Uterus (tissue), 4 donors: ENCODE results near the gene C13orf46. TPM values are rescaled to one million over a fixed set of nuclear protein-coding genes. Genes with fewer than 3 reads are reported as not detected.

ENCODE experiments used
- DNase-seq, 2 donors: peaks; one replicate each; pipeline ENCODE4 v3.0.0-alpha.2; 2019 to 2020
- H3K27ac ChIP-seq, 2 donors: fragments of 200-600 bp; sonication (generic); 1 replicate in 1 of 2; 2 replicates in 1 of 2; pipeline ENCODE4 v1.5.1; 2016 to 2018
- H3K27me3 ChIP-seq, 2 donors: fragments of 200-600 bp; sonication (generic); one replicate each; pipeline ENCODE4 v1.5.1; 2018 to 2019; ENCODE audit warnings: control low read depth in 1 of 2
- H3K36me3 ChIP-seq, 2 donors: fragments of 200-600 bp; sonication (generic); one replicate each; pipeline ENCODE4 v1.5.1; 2019; ENCODE audit warnings: control low read depth in 1 of 2
- H3K4me1 ChIP-seq, 2 donors: fragments of 200-600 bp; sonication (generic); one replicate each; pipeline ENCODE4 v1.5.1; 2018 to 2019; ENCODE audit warnings: control low read depth in 1 of 2
- H3K4me3 ChIP-seq, 2 donors: fragments of 200-600 bp; sonication (generic); 1 replicate in 1 of 2; 2 replicates in 1 of 2; pipeline ENCODE4 v1.5.1; 2018 to 2019; ENCODE audit warnings: mild to moderate bottlenecking in 1 of 2
- H3K9me3 ChIP-seq, 2 donors: fragments of 200-600 bp; sonication (generic); one replicate each; pipeline ENCODE4 v1.5.1; 2019; ENCODE audit warnings: control low read depth in 1 of 2
- CTCF ChIP-seq, 4 experiments: fragments of 200-600 bp in 2 of 4; fragments of 450-650 bp in 2 of 4; sonication (generic) in 2 of 4; IDR thresholded peaks; one replicate each; pipeline ENCODE4 v1.5.1; 2016 to 2019; ENCODE audit warnings: antibody characterized with exemption in 4 of 4, mild to moderate bottlenecking in 2 of 4, moderate library complexity in 1 of 4
- POLR2A ChIP-seq, 2 donors: fragments of 450-650 bp; IDR thresholded peaks; one replicate each; pipeline ENCODE4 v1.6.1; 2016; ENCODE audit warnings: antibody characterized with exemption in 2 of 2, mild to moderate bottlenecking in 1 of 2, moderate library complexity in 1 of 2
- intact Hi-C: fragments of 100-400 bp; cut with DNase I; formaldehyde crosslinking; loops from one replicate; pipeline ENCODE4 v1.15.1; 2023; ENCODE audit warnings: low total_unique reads
- total RNA-seq, 4 donors: library from RNA; depleted of rRNA in 3 of 4; stranded (reverse); fragments of >200 nt in 3 of 4; gene quantifications; one replicate each; pipeline versions ENCODE4 v1.1.0 to v1.2.4, GENCODE V29; 2014 to 2023
- donor health status: DM: yes; HTN: yes; CAD: no.

Gene C13orf46
- total RNA-seq, 4 donors from 2014 or later = 0.07 to 1.7 TPM; not detected in 2

- no peak for DNase-seq
- H3K9me3 ChIP-seq = no peaks in the 10 kb centered on the region
- H3K4me1 ChIP-seq = no peaks in the 10 kb centered on the region
- TF ChIP-seq CTCF (IDR thresholded peaks at IDR 0.05) (no peak), POLR2A (IDR thresholded peaks at IDR 0.05) (no peak)
- intact Hi-C loops = no loop called here
- H3K36me3 ChIP-seq = no peaks in the 10 kb centered on the region
- H3K4me3 ChIP-seq = no peak overlapping the region
- no peak overlapping the region for H3K27ac ChIP-seq
- H3K27me3 ChIP-seq = no peaks in the 10 kb centered on the region
Observed at GRCh38 chr13:114017028-114017630, 43.3 kb upstream of the C13orf46 start.

- no peaks in the 10 kb centered on the region for H3K36me3 ChIP-seq
- H3K27ac ChIP-seq = no peak overlapping the region
- H3K4me3 ChIP-seq = no peak overlapping the region
- H3K9me3 ChIP-seq = no peaks in the 10 kb centered on the region
- TF ChIP-seq POLR2A (IDR thresholded peaks at IDR 0.05) = no peak
- TF ChIP-seq CTCF (IDR thresholded peaks at IDR 0.05) = no peak
- H3K27me3 ChIP-seq = no peaks in the 10 kb centered on the region
- no peak for DNase-seq
- H3K4me1 ChIP-seq = no peaks in the 10 kb centered on the region
- intact Hi-C loops = no loop called here
Observed at GRCh38 chr13:114016321-114017027, 42.6 kb upstream of the C13orf46 start.

GRCh38 chr13:114015969-114016295 lies 42.1 kb upstream of the C13orf46 start:
- Histone ChIP-seq H3K4me1 (no peaks in the 10 kb centered on the region), H3K27me3 (no peaks in the 10 kb centered on the region), H3K4me3 (no peak overlapping the region), H3K27ac (no peak overlapping the region), H3K9me3 (no peaks in the 10 kb centered on the region), H3K36me3 (no peaks in the 10 kb centered on the region)
- TF ChIP-seq POLR2A (IDR thresholded peaks at IDR 0.05) = no peak
- TF ChIP-seq CTCF (IDR thresholded peaks at IDR 0.05) = no peak
- no peak for DNase-seq
- intact Hi-C loops = no loop called here

- Histone ChIP-seq H3K4me3 (no peak overlapping the region), H3K4me1 (no peaks in the 10 kb centered on the region), H3K36me3 (no peaks in the 10 kb centered on the region), H3K27me3 (no peaks in the 10 kb centered on the region), H3K27ac (no peak overlapping the region), H3K9me3 (no peaks in the 10 kb centered on the region)
- no peak for DNase-seq
- TF ChIP-seq CTCF (IDR thresholded peaks at IDR 0.05) = no peak
- no peak for TF ChIP-seq POLR2A (IDR thresholded peaks at IDR 0.05)
- intact Hi-C loops = no loop called here
Observed at GRCh38 chr13:114015111-114015968, 41.5 kb upstream of the C13orf46 start.
